Endothelial cell of umbilical vein (primary cell): Measurements from ENCODE around the gene TCF23. TPM values are rescaled to one million over a fixed set of nuclear protein-coding genes. Genes with fewer than 3 reads are reported as not detected.

Experiments
- BruUV-seq: library from RNA; stranded (reverse); fragments of 400-500 nt; replicated peaks from 2 replicates; lab custom pipeline; 2021; lab: Mats Ljungman, UMichigan
- CTCF ChIA-PET: fragments of 300-600, 350-600 bp; sonication (Branson Sonifier 250); formaldehyde crosslinking; loops from one replicate; lab custom pipeline; 2021; ENCODE audit warnings: antibody characterized with exemption, inconsistent platforms; lab: Charles Lee
- POLR2A ChIA-PET: fragments of 300-600, 350-600 bp; sonication (Branson Sonifier 250); formaldehyde crosslinking; loops from one replicate; lab custom pipeline; 2021; ENCODE audit warnings: antibody characterized with exemption, inconsistent platforms; lab: Charles Lee
- DNase-seq: peaks from one replicate; pipeline ENCODE4 v3.0.0-alpha.2; 2011; ENCODE audit warnings: low read depth, low spot score
- FAIRE-seq: peaks from 2 replicates; lab custom pipeline; 2011; peaks lifted over from hg19 to GRCh38; lab: Jason Lieb, UNC
- H2AFZ ChIP-seq: 2 replicates; pipeline ENCODE4 v1.6.0; 2012; ENCODE audit warnings: low read depth, low read length, control low read depth, inconsistent platforms
- H3K27ac ChIP-seq: 2 replicates; pipeline ENCODE4 v1.5.1; 2011; ENCODE audit warnings: low read depth, mild to moderate bottlenecking, control low read depth, low read length, moderate library complexity; ENCODE audit not compliant: insufficient read depth
- H3K27me3 ChIP-seq, 2 experiments: 2 replicates each; pipeline versions ENCODE4 v1.6.0 to v1.6.1; 2011; ENCODE audit warnings: low read length in 2 of 2, mixed read lengths in 1 of 2; ENCODE audit not compliant: control insufficient read depth in 2 of 2, insufficient read depth in 2 of 2
- H3K36me3 ChIP-seq, 2 experiments: 2 replicates in 1 of 2; 3 replicates in 1 of 2; pipeline ENCODE4 v1.5.1; 2011; ENCODE audit warnings: low read length in 2 of 2, mild to moderate bottlenecking in 1 of 2, moderate library complexity in 1 of 2; ENCODE audit not compliant: control insufficient read depth in 2 of 2, insufficient read depth in 2 of 2; ENCODE audit errors: extremely low read depth in 1 of 2
- H3K4me1 ChIP-seq: 3 replicates; pipeline ENCODE4 v1.5.1; 2011; ENCODE audit warnings: mild to moderate bottlenecking, low read length; ENCODE audit not compliant: control insufficient read depth, insufficient read depth; ENCODE audit errors: extremely low read depth
- H3K4me2 ChIP-seq: 2 replicates; pipeline ENCODE4 v1.6.1; 2011; ENCODE audit warnings: low read length, control low read depth, mixed read lengths; ENCODE audit not compliant: insufficient read depth
- H3K4me3 ChIP-seq, 3 experiments: fragments of 200-600 bp in 1 of 3; sonication (generic), shearing (Covaris generic) in 1 of 3; replicated peaks in 1 of 3; 2 replicates each; pipeline ENCODE4 v1.5.1; 2011 to 2016; ENCODE audit warnings: control low read depth in 3 of 3, low read length in 3 of 3, mild to moderate bottlenecking in 2 of 3, inconsistent platforms in 1 of 3, low read depth in 1 of 3, moderate library complexity in 1 of 3; ENCODE audit not compliant: insufficient read depth in 1 of 3
- H3K79me2 ChIP-seq: 2 replicates; pipeline ENCODE4 v1.6.0; 2012; ENCODE audit warnings: low read length, inconsistent platforms; ENCODE audit not compliant: control insufficient read depth, insufficient read depth
- H3K9ac ChIP-seq: replicated peaks from 2 replicates; pipeline ENCODE3; 2011; ENCODE audit warnings: low read length, control low read depth; ENCODE audit not compliant: insufficient read depth; ENCODE audit errors: extremely low read depth
- H3K9me1 ChIP-seq: replicated peaks from 3 replicates; pipeline ENCODE4 v1.6.0; 2011; ENCODE audit warnings: mild to moderate bottlenecking, low read length; ENCODE audit not compliant: control insufficient read depth, insufficient read depth; ENCODE audit errors: extremely low read depth
- H3K9me3 ChIP-seq: replicated peaks from 2 replicates; pipeline ENCODE4 v1.5.1; 2012; ENCODE audit warnings: low read length, inconsistent platforms; ENCODE audit not compliant: control insufficient read depth, insufficient read depth
- H4K20me1 ChIP-seq: replicated peaks from 2 replicates; pipeline ENCODE3; 2011; ENCODE audit warnings: mild to moderate bottlenecking, low read length; ENCODE audit not compliant: control insufficient read depth, insufficient read depth; ENCODE audit errors: extremely low read depth
- CTCF ChIP-seq, 2 donors: IDR thresholded peaks; 1 replicate in 1 of 2; 2 replicates in 1 of 2; pipeline ENCODE4 v1.5.1; 2011; ENCODE audit warnings: low read length in 2 of 2, mild to moderate bottlenecking in 2 of 2, moderate library complexity in 2 of 2, control low read depth in 1 of 2, inconsistent platforms in 1 of 2, low read depth in 1 of 2; ENCODE audit not compliant: insufficient read depth in 1 of 2; ENCODE audit errors: extremely low read depth in 1 of 2
- EZH2 ChIP-seq: IDR thresholded peaks from 2 replicates; pipeline ENCODE4 v1.6.1; 2012; ENCODE audit warnings: borderline replicate concordance, low read depth, mild to moderate bottlenecking, moderate library complexity, low read length, inconsistent platforms; ENCODE audit not compliant: severe bottlenecking
- FOS ChIP-seq: IDR thresholded peaks from 2 replicates; pipeline ENCODE4 v1.6.1; 2011; ENCODE audit warnings: mild to moderate bottlenecking, low read length, moderate library complexity, borderline replicate concordance; ENCODE audit not compliant: insufficient read depth
- GATA2 ChIP-seq: IDR thresholded peaks from 2 replicates; pipeline ENCODE4 v1.7.0; 2011; ENCODE audit warnings: low read depth, mild to moderate bottlenecking, moderate library complexity, mixed read lengths, low read length; ENCODE audit not compliant: insufficient read length, insufficient read depth
- JUN ChIP-seq: IDR thresholded peaks from 2 replicates; pipeline ENCODE4 v1.6.1; 2011; ENCODE audit warnings: borderline replicate concordance, low read depth; ENCODE audit not compliant: insufficient read length, insufficient read depth
- MAX ChIP-seq: IDR thresholded peaks from 2 replicates; pipeline ENCODE4 v1.6.1; 2011; ENCODE audit not compliant: insufficient read depth, insufficient read length
- MYC ChIP-seq: IDR thresholded peaks from one replicate; pipeline ENCODE4 v1.6.1; 2011; ENCODE audit warnings: mild to moderate bottlenecking, low read depth, low read length
- POLR2A ChIP-seq: IDR thresholded peaks from 2 replicates; pipeline ENCODE4 v1.6.1; 2012; ENCODE audit warnings: low read depth, mild to moderate bottlenecking, control low read depth, low read length
- POLR2AphosphoS5 ChIP-seq: IDR thresholded peaks from 2 replicates; pipeline ENCODE4 v1.6.1; 2012; ENCODE audit warnings: low read depth, mild to moderate bottlenecking, control low read depth, low read length, moderate library complexity; ENCODE audit not compliant: insufficient read depth
- dilution Hi-C: fragments of 300-500 bp; cut with MboI; formaldehyde crosslinking; loops from one replicate; pipeline ENCODE4 v1.15.0; 2019; ENCODE audit warnings: low sequenced_read_pairs; ENCODE audit not compliant: extremely low pct_ligation_motif_present
- intact Hi-C: fragments of 100-400 bp; cut with micrococcal nuclease; formaldehyde crosslinking; loops from one replicate; pipeline ENCODE4 v1.10.0; 2022
- polyA plus RNA-seq, 4 experiments: library from polyadenylated mRNA; depleted of rRNA in 3 of 4; stranded (reverse) in 3 of 4; unstranded in 1 of 4; fragments of >200 nt; gene quantifications; 2 replicates each; pipeline versions ENCODE4 v1.2.1 to v1.2.3, GENCODE V29; 2011 to 2012; ENCODE audit warnings: missing spikeins in 1 of 4
- total RNA-seq: library from RNA; stranded (reverse); gene quantifications from 2 replicates; pipeline ENCODE4 v1.2.3, GENCODE V29; 2021

The TCF23 gene
- total and polyA plus RNA-seq, 2 donors (not counting 3 experiments of a cell fraction or from before 2014, with no cell fraction given), result not detected

DNA sequence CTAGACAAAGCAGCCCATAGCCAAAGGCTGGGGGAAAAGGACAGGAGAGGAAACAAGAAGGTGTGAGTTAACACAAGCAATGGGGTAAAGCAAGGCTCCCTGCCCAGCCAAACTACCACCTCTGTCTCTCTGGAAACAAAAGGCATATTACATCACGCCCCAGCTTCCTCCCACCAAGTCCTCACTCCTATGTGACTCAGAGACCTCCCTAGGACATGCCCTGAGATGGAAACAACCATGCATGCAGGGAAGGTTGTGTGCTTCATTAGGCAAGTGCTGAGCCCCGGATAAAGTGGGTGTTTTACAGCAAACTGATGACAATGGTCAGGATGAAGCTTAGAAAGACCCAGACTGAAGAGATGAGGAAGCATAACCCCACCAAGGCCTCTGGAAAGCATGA, 54.0 kb downstream of the TCF23 start:
- no peaks in the 10 kb centered on the region for H3K4me1 ChIP-seq
- no TSS peak for BruUV-seq
- POLR2A ChIA-PET, result no interaction called here

More for the DNA sequence above, 54.0 kb downstream of the TCF23 start:
- Histone ChIP-seq H4K20me1 (no peaks in the 10 kb centered on the region), H3K9ac (no peak overlapping the region), H3K79me2 (no peaks in the 10 kb centered on the region), H3K9me1 (no peaks in the 10 kb centered on the region), H3K4me2 (no peak overlapping the region), H3K4me3 (no peak overlapping the region), H2AFZ (no peak overlapping the region), H3K36me3 (peaks cover 32 to 53% of the 10 kb centered on the region in 2 experiments), H3K27me3 (no peaks in the 10 kb centered on the region), H3K9me3 (no peaks in the 10 kb centered on the region), H3K27ac (no peak overlapping the region)
- intact Hi-C loops (no loop called here), dilution Hi-C loops (no loop called here)
- CTCF ChIA-PET, result interaction anchor here (1.7 to 2.0 kb wide), 2 partner anchors 11 to 33 kb away, joined by 5 to 8 read pairs; no protein-coding TSS in a partner anchor
- DNase-seq (no peak), FAIRE-seq (no peak)
- no peak for TF ChIP-seq POLR2AphosphoS5
- no peak for TF ChIP-seq MYC
- TF ChIP-seq CTCF (IDR thresholded peaks at IDR 0.05; ENCODE audit: extremely low read depth in 1 of 2, insufficient read depth in 1 of 2, low read depth in 1 of 2, low read length in 2 of 2), result no peak
- no peak for TF ChIP-seq MAX
- TF ChIP-seq EZH2, result no peak
- no peak for TF ChIP-seq POLR2A
- no peak for TF ChIP-seq GATA2
- no peak for TF ChIP-seq JUN
- TF ChIP-seq FOS, result no peak
